Activated naive CD4-positive, alpha-beta T cell treated with anti-CD3 and anti-CD28 coated beads, Interleukin-2, amount 50 U/mL, for 72 hours (primary cell): ENCODE measurements around the gene NOS3. TPM values are rescaled to one million over a fixed set of nuclear protein-coding genes. Genes with fewer than 3 reads are reported as not detected.
A peak's percentile ranks its signal among the peaks of the same experiment; 100 is the strongest.

Experiments
- ATAC-seq, 2 donors: fragments of 150-1000 bp; cut with Tn5 transposase; 2 replicates each; pipeline ENCODE4 v1.10.0; 2021; ENCODE audit warnings: mild to moderate bottlenecking in 2 of 2, moderate library complexity in 2 of 2
- DNase-seq, 2 donors: peaks; one replicate each; pipeline ENCODE4 v3.0.0; 2021 to 2022; ENCODE audit warnings: low spot score in 2 of 2
- H3K27ac Mint-ChIP-seq, 2 donors: one replicate each; pipeline ENCODE4 v1.8.0; 2022; ENCODE audit warnings: mild to moderate bottlenecking in 2 of 2, mixed read lengths in 2 of 2
- H3K36me3 Mint-ChIP-seq, 2 donors: one replicate each; pipeline ENCODE4 v1.8.0; 2022; ENCODE audit warnings: mixed read lengths in 2 of 2
- H3K9me3 Mint-ChIP-seq, 2 donors: one replicate each; pipeline ENCODE4 v1.8.0; 2022; ENCODE audit warnings: mixed read lengths in 2 of 2
- total RNA-seq, 2 donors: library from RNA; stranded (reverse); gene quantifications; one replicate each; pipeline ENCODE4 v1.2.3, GENCODE V29; 2022

The NOS3 gene
- 10 to 100 TPM in 1 of 2 donors, 1 to 10 TPM in 1; 1.8 to 12.7 TPM for total RNA-seq

DNA sequence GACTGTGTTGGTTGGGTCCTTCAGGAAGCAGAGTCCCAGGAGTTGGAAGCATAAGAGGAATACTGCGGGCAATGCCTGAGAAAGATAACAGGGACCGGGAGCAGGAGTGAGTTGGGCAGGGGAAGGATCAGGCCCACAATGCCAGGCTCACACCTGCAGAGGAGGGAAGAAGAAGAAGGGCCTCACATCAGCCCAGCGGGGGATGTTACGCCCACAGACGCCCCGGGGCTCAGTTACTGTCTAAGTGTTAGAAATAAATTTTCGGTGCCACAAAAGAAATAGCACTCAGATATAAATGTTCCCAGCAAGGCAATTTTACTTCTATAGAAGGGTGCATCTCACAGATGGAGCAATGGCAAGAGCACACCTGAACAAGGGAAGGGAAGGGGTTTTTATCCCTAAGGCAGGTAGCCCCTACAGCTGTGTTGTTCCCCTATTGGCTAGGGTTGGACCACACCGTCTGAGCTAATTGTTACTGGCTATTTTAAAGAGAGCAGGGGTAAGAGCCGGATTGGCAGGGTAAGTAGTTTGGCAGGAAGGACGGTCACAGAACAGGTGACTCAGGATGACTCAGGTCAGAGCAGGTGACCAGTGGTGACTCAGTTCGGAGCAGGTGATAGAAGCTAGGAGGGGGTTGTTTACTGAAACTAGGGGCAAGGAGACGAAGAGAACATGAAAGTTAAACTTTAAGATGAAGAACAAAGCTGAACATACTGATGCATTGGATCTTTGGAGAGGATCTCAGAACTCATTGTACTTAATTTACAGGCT, at the start of gene NOS3:
TSS of gene NOS3 (plus strand) at position 602 of the 771 bp plus-strand sequence. CDS start 2,787 bp downstream, outside the sequence.
- ATAC-seq: no peak
- H3K27ac Mint-ChIP-seq: peak within 1 kb of the TSS in 1 of 2 donors; percentile 31
- H3K36me3 Mint-ChIP-seq: peaks cover 15 to 18% of the 10 kb centered on the region in 2 donors
- peaks cover 15 to 23% of the 10 kb centered on the region in 2 donors for H3K9me3 Mint-ChIP-seq
- DNase-seq: no peak

DNA sequence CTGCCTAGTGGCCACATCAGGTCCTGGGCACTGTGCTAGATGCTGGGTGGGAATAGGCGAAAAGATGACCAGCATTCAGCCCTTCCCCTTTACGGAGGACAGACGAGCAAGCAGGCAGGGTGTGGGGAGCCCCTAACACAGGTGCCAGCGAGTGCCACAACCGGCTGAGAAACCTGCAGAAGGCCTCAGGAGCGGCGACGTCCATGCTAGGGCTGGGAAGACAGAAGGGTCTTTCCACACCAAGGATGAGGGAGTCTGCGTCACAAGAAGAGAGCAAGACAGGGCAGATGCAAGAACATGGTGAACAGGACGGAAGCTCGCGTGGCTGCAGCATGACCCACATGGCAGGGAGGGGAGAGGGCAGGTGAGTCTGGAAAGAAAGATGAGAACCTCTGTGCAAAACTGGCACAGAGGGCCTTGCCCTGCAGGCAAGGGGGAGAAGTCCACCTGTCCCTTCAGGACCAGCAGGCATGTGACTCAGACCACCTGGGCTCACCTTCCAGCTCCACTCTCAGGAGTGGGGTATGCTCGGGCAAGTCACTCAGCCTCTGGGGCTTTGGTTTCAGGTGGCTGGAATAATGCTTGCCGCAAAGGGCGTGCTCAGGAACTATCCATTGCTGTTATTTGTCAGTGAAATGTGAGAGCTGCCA, 49.3 kb upstream of the NOS3 start:
- no peak for ATAC-seq
- no peaks in the 10 kb centered on the region for H3K9me3 Mint-ChIP-seq
- H3K27ac Mint-ChIP-seq: no peak overlapping the region
- peak in 1 of 2 donors; percentile 48 for DNase-seq
- no peaks in the 10 kb centered on the region for H3K36me3 Mint-ChIP-seq

DNA sequence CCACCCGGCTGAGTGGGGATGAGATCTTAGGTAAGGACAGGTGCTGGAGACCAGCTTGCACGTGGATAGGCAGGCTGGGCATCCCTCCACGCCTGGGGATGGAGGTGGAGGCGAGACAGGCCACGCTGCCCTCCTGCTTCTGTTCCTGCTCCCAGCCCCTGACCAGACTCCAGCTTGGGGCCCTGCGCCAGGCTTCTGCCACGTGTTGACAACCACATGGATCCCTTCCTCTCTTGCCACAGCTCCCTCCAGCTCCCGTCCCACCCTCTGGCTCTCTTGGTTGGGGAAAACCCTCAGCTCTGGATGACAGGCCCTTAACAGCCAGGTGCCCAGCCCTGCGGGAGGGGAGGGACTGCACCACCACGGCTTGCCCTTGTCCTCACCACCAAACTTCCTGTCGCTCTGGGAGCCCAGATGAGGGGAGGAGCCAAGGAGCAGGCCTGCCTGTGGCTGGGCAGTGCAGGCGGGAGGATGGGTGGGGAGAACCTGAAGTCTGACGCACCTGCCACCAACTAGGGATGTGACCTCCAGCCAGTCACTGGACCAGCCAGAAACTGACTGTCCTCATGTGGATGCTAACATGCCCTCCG, 48.7 kb upstream of the NOS3 start:
- Mint-ChIP-seq H3K9me3 (no peaks in the 10 kb centered on the region), H3K27ac (peak overlapping the region in 1 of 2 donors; percentile 7), H3K36me3 (no peaks in the 10 kb centered on the region)
- ATAC-seq: peak; percentile 70 to 92
- peak in 1 of 2 donors; percentile 77 for DNase-seq

DNA sequence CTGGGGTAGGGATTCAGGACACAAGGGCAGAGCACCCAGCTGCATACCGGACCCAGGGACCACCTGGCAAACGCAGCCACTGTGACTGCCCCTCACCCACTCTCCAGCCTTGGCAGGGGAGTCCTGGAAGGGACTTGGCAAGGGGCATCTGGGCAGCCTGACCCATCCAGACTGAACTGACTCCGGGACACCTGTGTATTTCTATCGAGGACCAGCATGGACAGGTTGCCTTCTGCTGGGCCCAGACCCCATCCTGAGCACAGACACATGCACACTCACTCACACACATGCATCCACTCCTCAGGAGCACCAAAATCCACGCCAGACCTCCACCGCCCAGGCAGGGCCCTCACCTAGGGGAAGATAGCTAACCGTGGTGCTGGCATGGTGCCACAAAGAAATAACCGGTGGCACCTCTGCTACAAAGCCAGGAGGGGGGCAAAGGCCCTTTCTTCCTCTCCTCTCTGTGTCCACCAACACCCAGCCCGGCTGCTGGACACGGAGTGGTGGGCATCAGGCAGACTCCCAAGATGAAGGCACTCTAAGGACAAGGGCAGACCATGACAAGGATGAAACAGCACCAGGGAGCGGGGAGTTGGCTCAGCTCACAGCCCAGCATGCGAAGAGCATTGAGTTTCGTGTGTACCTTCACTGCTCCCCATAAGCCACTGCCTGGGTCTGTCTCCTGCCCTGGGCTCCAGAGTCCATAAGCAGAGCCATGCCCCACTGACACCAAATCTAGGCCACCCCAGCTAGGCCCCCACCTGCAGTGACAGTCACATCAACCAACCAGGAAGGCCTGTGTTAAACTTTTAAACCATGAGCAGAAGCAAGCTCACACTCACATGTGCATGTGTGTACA, 48.0 kb upstream of the NOS3 start:
- no peak for DNase-seq
- no peak for ATAC-seq
- peak overlapping the region in 1 of 2 donors; percentile 7 for H3K27ac Mint-ChIP-seq

DNA sequence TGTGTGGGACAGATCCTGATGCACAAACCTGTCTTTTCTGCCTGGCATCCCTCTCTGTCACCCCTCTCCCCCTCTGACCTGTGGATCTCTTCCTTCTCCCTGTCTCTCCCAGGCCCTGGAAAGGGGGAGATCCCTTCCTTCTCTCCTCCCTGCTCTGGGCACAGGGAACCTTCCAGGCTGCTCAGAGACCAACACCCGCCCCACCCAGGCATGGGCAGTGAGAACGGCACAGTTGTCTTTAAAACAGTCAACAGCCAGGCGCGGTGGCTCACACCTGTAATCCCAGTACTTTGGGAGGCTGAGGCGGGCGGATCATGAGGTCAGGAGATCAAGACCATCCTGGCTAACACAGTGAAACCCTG, 47.4 kb upstream of the NOS3 start:
- peak overlapping the region in 1 of 2 donors; percentile 7 for H3K27ac Mint-ChIP-seq
- DNase-seq: no peak
- ATAC-seq: no peak
- H3K9me3 Mint-ChIP-seq: no peaks in the 10 kb centered on the region
- H3K36me3 Mint-ChIP-seq: no peaks in the 10 kb centered on the region

More for the DNA sequence above, 48.0 kb upstream of the NOS3 start:
- Mint-ChIP-seq H3K36me3 (no peaks in the 10 kb centered on the region), H3K9me3 (no peaks in the 10 kb centered on the region)

DNA sequence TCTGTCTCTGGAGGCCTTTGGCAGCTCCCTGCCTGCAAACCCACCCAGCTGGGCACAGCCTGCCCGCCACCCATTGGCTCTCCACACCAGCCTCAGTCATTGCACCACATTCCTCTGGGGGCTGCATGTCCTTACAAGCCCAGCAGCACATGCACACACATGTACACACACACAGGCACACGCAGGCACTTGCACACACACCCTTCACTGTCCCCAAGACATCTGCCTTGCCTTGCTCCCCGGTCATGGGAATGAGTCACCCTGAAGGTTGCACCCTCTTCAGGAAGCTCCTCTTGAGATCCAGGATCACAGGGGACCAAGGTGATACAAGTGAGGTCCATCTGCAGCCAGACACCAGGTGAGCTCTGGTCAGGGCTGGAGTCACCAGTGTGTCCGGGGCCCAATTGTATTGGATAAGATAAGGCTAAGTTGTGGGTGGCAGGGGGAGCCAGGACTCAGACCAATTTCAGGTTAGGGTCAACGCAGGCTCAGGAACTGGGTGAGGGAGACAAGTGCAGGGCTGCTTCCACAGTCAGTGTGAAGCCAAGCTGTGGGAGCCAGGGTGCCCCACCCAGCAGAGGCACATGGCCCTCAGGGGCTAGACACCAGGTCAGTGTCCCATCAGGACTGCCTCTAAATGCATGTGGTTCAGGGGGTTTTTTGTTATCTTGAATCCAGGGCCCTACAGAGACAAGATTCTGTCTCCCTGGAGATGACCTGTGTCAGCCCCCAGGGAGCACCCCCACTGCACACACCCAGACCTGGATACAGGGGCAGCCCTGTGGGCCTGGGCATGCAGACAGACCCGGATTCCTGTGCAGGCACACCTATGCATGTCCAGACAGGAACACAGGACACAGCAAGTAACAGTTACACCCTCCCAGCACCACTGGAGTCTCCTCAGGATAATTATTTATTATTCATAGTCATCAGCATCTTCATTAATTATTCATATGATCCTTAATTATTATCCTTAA, 46.5 kb upstream of the NOS3 start:
- Mint-ChIP-seq H3K27ac (no peak overlapping the region), H3K36me3 (no peaks in the 10 kb centered on the region), H3K9me3 (no peaks in the 10 kb centered on the region)
- ATAC-seq (no peak), DNase-seq (peak in 1 of 2 donors; percentile 51)

DNA sequence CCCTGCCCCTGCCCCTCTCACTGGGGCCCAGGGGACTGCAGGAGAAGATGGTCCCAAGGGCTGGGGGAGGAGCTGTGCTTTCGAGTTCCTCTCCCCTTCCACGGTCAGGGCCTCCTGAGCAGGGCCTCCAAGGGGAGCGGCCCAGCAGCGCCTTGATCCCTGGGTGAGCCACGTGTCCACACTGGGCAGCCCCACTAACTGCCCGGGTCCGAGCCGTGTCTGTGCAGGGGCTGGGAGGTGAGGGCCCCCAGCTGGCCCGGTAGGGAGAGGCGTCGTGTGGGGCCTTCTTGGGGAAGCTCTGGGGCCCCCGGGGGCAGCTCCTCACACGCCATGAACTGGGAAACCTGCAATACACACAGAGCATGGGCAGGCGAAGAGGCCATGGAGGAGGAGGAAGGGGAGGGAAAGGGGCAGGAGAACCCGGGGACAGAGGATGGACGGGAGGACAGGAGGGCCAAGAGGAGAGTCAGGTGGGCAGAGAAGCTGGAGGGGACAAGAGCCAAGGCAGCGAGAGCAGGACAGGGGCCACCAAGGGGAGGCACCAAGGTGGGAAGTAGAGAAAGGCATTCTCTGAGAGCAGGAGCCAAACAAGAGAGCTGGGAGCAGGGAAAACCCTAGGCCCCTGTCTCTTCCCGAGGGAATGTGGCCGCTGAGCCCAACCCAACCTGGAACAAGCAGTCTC, 45.5 kb upstream of the NOS3 start:
- DNase-seq (peak in 1 of 2 donors; percentile 39), ATAC-seq (no peak)
- H3K27ac Mint-ChIP-seq: no peak overlapping the region
- no peaks in the 10 kb centered on the region for H3K36me3 Mint-ChIP-seq
- no peaks in the 10 kb centered on the region for H3K9me3 Mint-ChIP-seq

DNA sequence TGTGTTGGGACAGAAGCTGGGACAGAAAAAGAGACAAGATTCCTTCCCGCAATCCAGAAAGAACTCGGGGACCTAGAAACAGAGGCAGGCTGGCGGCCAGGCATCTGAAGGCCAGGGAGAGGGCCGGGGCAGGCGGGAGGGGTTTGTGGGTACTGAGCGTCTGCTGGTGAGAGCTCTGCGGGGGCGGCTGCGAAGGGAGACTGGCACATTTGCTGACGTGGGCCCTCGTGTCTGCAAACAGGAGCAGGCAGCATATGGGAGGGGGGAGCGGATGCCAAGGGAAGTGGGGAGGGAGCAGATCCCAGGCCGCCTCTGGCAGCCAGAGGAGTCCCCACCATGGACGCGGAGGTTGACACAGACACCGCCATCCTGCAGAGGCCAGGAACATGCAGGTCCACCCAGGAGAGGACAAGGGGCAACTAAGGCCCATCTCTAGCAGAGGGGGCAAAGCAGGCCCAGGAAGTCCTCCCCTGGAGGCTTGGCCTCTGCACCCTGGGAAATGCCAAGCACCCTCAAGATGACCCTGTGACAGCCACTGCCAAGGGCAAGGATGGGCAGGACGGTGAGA, 44.9 kb upstream of the NOS3 start:
- H3K9me3 Mint-ChIP-seq: no peaks in the 10 kb centered on the region
- DNase-seq (peak in 1 of 2 donors; percentile 49), ATAC-seq (no peak)
- no peak overlapping the region for H3K27ac Mint-ChIP-seq
- no peaks in the 10 kb centered on the region for H3K36me3 Mint-ChIP-seq

DNA sequence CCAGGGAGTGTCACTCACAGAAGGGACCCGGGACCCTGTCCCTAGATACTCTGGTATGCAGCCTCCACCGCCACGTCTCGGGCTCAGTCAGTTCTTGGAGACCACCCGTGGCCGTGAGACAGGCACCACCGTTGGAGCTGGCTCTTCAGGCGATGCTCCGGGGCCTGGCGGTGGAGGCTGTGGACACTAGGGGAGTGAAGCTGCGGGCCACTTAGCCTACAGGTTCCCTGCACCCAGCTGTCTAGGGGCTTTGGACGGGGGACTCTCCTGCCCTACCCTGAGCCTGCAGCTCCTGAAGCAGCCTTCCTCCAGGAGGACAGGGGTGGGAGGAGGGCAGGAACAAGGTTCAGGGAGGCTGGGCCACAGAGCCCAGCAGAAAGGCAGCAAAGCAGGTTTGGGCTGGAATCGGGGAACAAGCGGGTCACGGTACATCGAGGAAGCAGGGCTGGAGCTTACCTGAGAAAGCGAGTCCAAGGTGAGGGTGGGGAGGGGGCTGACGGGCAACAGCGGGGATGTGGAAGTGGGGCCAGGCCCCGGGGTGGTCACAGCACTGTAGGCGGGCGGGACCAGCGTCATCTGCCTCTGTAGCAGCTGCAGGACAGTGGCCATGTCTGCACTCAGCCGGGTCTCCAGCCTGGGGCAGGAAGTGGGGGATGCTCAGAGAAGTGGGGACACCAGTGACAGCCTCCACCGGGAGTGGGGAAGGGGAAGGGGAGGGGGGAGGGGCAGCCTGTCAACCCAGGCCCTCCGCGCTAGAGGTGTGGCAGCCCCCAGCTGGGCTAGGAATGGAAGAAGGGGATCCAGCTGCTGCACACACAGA, 44.2 kb upstream of the NOS3 start:
- Mint-ChIP-seq H3K27ac (no peak overlapping the region), H3K9me3 (no peaks in the 10 kb centered on the region), H3K36me3 (no peaks in the 10 kb centered on the region)
- ATAC-seq (no peak), DNase-seq (no peak)

DNA sequence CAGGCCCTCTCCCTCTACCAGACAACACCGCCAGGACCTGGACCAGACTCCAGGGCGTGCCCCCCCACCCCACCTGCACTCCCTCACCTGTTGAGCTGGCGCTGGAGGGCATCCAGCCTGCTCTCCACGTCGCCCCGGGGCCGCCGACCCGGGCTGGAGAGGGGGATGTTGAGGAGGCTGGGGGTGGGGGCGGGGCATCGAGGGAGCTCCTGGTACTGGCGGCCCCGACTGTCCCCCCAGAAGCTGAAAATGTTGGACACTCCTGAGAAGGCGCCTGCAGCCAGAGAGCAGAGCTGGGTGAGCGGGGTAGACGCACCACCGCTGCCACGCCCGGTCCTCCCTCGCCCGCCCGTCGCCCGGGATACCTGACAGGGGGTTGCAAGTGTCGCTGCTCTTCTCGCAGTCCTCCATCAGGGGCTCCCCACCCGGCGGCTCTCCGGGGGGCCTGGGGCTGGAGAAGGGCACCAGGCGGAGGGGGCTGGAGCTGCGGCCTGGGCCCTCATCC, 43.5 kb upstream of the NOS3 start:
- Mint-ChIP-seq H3K36me3 (no peaks in the 10 kb centered on the region), H3K9me3 (no peaks in the 10 kb centered on the region), H3K27ac (no peak overlapping the region)
- DNase-seq (peak in 1 of 2 donors; percentile 49), ATAC-seq (no peak)

DNA sequence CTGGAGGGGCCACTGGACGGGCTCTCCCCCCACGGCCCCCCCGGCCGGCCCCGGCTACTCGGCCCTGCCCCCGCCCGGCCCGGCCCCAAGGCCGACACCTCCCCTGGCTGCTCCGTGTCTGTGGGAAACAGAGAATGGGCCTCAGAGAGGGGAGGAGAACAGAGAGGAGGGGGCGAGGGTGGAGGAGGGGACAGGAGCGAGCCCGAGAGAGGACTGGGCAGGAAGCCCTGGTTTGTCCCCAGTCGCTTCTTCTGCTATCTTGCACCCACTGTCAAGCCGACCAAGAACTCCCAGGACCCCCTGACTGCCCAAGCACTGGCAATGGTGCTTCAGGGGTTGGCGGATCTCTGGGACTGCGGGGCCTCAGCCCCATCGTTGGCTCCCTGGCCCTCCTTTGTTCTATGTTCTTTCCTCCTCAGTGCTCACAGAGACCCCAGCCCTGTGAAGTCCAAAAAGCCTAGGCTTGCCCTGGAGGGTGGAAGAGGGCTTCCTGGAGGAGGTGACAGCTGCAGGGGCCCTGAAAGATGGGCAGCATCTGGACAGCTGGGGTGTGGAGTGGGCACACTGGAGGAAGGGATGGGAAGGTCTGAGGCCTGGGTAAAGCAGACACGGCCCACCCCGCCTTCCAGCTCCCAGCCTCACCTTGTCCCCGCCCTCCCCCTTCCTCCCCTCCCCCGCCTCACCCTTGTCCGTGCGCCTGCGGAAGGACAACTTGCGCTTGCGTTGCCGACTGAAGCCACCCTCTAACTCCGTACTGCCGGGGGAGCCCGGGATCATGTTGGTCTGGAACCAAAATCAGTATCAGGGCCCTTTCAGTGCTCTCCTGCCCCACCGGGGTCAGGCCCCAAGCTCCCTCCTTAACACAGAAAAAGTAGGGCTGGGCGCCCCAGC, 42.8 kb upstream of the NOS3 start:
- Mint-ChIP-seq H3K9me3 (no peaks in the 10 kb centered on the region), H3K27ac (no peak overlapping the region), H3K36me3 (no peaks in the 10 kb centered on the region)
- ATAC-seq (no peak), DNase-seq (peak in 1 of 2 donors; percentile 47)

DNA sequence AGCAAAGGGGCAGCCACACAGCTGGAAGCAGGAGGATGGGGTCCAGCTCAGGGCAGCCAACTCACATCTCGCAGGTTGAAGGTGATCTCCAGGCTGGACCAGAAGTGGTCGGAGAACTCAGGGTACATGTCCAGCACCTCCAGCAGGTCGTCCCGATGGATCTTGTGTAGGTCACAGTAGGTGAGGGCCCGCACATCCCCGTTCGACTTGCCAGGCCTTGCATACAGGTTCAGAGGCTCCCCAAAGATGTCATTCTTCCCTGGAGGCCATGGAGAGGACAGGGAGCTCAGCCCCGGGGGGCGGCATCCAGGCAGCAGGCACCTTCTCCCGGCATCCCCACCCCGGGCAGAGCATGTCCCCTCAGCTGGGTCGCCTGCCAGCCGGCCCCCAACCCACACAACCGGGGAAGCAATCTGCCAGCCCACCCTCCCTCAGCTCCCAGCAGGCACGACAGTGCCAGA, 42.0 kb upstream of the NOS3 start:
- ATAC-seq (no peak), DNase-seq (no peak)

DNA sequence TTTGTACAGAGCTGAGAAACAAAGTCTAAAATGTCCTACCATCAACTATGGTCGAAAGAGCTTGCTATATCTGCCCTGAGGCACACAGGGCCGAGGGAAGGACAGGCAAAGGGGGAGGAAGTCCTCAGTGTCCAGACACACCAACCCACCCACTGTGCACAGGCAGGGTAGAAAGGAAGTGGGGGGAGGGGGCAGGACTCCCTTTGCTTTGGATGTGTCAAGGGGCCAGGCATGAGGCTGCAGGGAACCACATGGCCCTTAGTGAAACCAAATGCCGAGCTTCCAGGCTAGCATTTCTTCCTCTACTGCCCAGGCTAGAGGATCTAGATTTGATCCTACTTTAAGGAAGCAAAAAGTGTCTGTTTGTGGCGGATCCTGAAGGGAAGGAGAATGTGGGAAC, 41.3 kb upstream of the NOS3 start:
- Mint-ChIP-seq H3K9me3 (no peaks in the 10 kb centered on the region), H3K27ac (no peak overlapping the region), H3K36me3 (no peaks in the 10 kb centered on the region)
- ATAC-seq (no peak), DNase-seq (no peak)

More for the DNA sequence above, 42.0 kb upstream of the NOS3 start:
- H3K36me3 Mint-ChIP-seq: no peaks in the 10 kb centered on the region
- no peak overlapping the region for H3K27ac Mint-ChIP-seq
- no peaks in the 10 kb centered on the region for H3K9me3 Mint-ChIP-seq
